Keratinocyte (primary cell): Measurements from ENCODE around the gene FAM193B. TPM values are rescaled to one million over a fixed set of nuclear protein-coding genes. Genes with fewer than 3 reads are reported as not detected.

ENCODE experiments used
- DNase-seq: peaks from one replicate; pipeline ENCODE4 v3.0.0-alpha.2; 2011; ENCODE audit warnings: low read depth, missing footprints, low spot score
- FAIRE-seq: peaks from 2 replicates; lab custom pipeline; 2011; peaks lifted over from hg19 to GRCh38; lab: Jason Lieb, UNC
- H2AFZ ChIP-seq: 2 replicates; pipeline ENCODE4 v1.6.0; 2012; ENCODE audit warnings: low read length, control low read depth, inconsistent platforms; ENCODE audit not compliant: control insufficient read depth
- H3K27ac ChIP-seq: 2 replicates; pipeline ENCODE4 v1.5.1; 2011; ENCODE audit warnings: low read length; ENCODE audit not compliant: control insufficient read depth, insufficient read depth
- H3K27me3 ChIP-seq: 3 replicates; pipeline ENCODE4 v1.6.0; 2011; ENCODE audit warnings: low read length; ENCODE audit not compliant: control insufficient read depth, insufficient read depth; ENCODE audit errors: extremely low read depth
- H3K36me3 ChIP-seq, 2 experiments: 2 replicates in 1 of 2; 3 replicates in 1 of 2; pipeline ENCODE4 v1.5.1; 2011; ENCODE audit warnings: low read length in 2 of 2, mild to moderate bottlenecking in 1 of 2; ENCODE audit not compliant: control insufficient read depth in 2 of 2, insufficient read depth in 2 of 2; ENCODE audit errors: extremely low read depth in 1 of 2
- H3K4me1 ChIP-seq: 3 replicates; pipeline ENCODE4 v1.5.1; 2011; ENCODE audit warnings: low read length; ENCODE audit not compliant: control insufficient read depth, insufficient read depth; ENCODE audit errors: extremely low read depth
- H3K4me2 ChIP-seq: 3 replicates; pipeline ENCODE4 v1.6.0; 2011; ENCODE audit warnings: low read depth, low read length; ENCODE audit not compliant: control insufficient read depth, insufficient read depth; ENCODE audit errors: extremely low read depth
- H3K4me3 ChIP-seq, 3 experiments: fragments of 200-600 bp in 1 of 3; sonication (generic) in 1 of 3; 2 replicates in 2 of 3; 3 replicates in 1 of 3; pipeline ENCODE4 v1.5.1; 2011 to 2016; ENCODE audit warnings: low read length in 3 of 3, mild to moderate bottlenecking in 3 of 3, control low read depth in 2 of 3, inconsistent platforms in 1 of 3, low read depth in 1 of 3, mixed read lengths in 1 of 3, mixed run types in 1 of 3, moderate library complexity in 1 of 3; ENCODE audit not compliant: control insufficient read depth in 2 of 3, insufficient read depth in 2 of 3; ENCODE audit errors: extremely low read depth in 1 of 3
- H3K79me2 ChIP-seq: 2 replicates; pipeline ENCODE4 v1.6.0; 2012; ENCODE audit warnings: low read length; ENCODE audit not compliant: control insufficient read depth, insufficient read depth
- H3K9ac ChIP-seq: 3 replicates; pipeline ENCODE4 v1.6.0; 2011; ENCODE audit warnings: low read length; ENCODE audit not compliant: control insufficient read depth, insufficient read depth; ENCODE audit errors: extremely low read depth
- H3K9me1 ChIP-seq: 3 replicates; pipeline ENCODE4 v1.6.0; 2011; ENCODE audit warnings: low read length; ENCODE audit not compliant: control insufficient read depth, insufficient read depth; ENCODE audit errors: extremely low read depth
- H3K9me3 ChIP-seq: 2 replicates; pipeline ENCODE4 v1.5.1; 2012; ENCODE audit warnings: low read depth, low read length; ENCODE audit not compliant: control insufficient read depth
- H4K20me1 ChIP-seq: 3 replicates; pipeline ENCODE4 v1.6.0; 2011; ENCODE audit warnings: low read length; ENCODE audit not compliant: control insufficient read depth, insufficient read depth; ENCODE audit errors: extremely low read depth
- CTCF ChIP-seq, 3 experiments: IDR thresholded peaks in 1 of 3; conservative IDR thresholded peaks in 1 of 3; optimal IDR thresholded peaks in 1 of 3; 2 replicates in 2 of 3; 3 replicates in 1 of 3; pipeline versions ENCODE3 to v1.5.1; 2011; ENCODE audit warnings: low read length in 3 of 3, mild to moderate bottlenecking in 3 of 3, moderate library complexity in 2 of 3, control low read depth in 1 of 3, inconsistent platforms in 1 of 3; ENCODE audit not compliant: insufficient read depth in 2 of 3; ENCODE audit errors: extremely low read depth in 1 of 3
- EZH2 ChIP-seq: IDR thresholded peaks from one replicate; pipeline ENCODE4 v1.6.1; 2012; ENCODE audit warnings: inconsistent platforms, mild to moderate bottlenecking, low read length, moderate library complexity
- dilution Hi-C: fragments of 300-500 bp; cut with MboI; formaldehyde crosslinking; loops from one replicate; pipeline ENCODE4 v1.7.0; 2020; ENCODE audit warnings: low sequenced_read_pairs; ENCODE audit not compliant: extremely low pct_ligation_motif_present
- polyA plus RNA-seq, 5 experiments: library from polyadenylated mRNA; depleted of rRNA in 3 of 5; stranded (reverse) in 3 of 5; stranded (forward) in 1 of 5; unstranded in 1 of 5; fragments of >200 nt; gene quantifications; 1 replicate in 1 of 5; 2 replicates in 3 of 5; 3 replicates in 1 of 5; pipeline versions ENCODE4 v1.2.1 to v1.2.3, GENCODE V29; 2011 to 2012; ENCODE audit warnings: missing spikeins in 2 of 5, low read depth in 1 of 5, low replicate concordance in 1 of 5

Gene FAM193B
- polyA plus RNA-seq, 1 donor (not counting 4 experiments of a cell fraction or from before 2014, with no cell fraction given), result 27.5 TPM

DNA sequence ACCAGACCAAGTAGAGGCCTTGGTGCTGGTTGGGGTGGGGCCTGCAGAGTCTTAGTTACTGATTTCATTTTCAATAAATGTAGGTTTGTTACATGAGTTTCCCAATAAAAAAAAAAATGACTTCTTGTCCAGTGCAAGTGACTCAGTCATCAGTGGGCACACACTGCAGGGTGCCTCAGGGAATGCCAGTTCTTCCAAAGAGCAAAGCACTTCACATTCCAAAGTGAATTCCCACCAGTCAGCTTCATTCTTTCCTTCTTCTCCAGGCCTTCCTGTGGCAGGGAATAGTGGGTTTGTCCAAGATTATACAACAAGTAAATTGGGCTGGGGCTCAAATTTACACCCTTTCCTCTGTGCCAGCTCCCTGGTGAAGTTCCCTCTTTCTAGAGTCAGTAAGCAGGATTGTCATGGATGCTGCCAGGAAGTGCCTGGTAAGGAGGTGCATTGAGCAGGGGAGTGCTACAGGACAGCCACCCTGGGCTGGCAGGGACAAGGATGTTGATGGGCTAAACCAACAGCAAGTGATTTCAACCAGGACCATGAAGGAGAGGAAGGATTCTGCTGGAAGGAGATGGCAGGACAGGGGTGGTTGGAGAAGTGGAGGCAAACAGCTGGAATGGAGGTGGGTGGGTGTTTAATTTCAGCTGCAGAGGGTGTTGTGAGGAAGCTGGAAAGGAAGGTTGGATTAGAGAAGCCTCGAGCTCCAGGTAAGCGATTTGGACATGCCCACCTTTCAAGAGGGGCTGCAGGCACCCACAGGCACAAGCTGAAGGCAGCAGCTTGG is 41.8 kb upstream of the FAM193B start:
- Histone ChIP-seq H3K9me1 (no peaks in the 10 kb centered on the region), H3K27ac (no peak overlapping the region), H3K27me3 (no peaks in the 10 kb centered on the region), H3K9me3 (no peaks in the 10 kb centered on the region), H3K79me2 (peaks cover 35% of the 10 kb centered on the region), H2AFZ (no peak overlapping the region), H3K4me2 (no peak overlapping the region), H3K4me1 (peaks cover 11% of the 10 kb centered on the region), H3K9ac (no peak overlapping the region), H3K4me3 (no peak overlapping the region), H4K20me1 (no peaks in the 10 kb centered on the region), H3K36me3 (peaks cover 36% of the 10 kb centered on the region in 2 experiments)
- no peak for TF ChIP-seq CTCF (optimal IDR thresholded peaks at IDR 0.05 in 1 of 3, IDR thresholded peaks at IDR 0.05 in 1 of 3, conservative IDR thresholded peaks at IDR 0.05 in 1 of 3; ENCODE audit: extremely low read depth in 1 of 3, insufficient read depth in 2 of 3, low read length in 3 of 3)
- TF ChIP-seq EZH2, result no peak
- DNase-seq (no peak), FAIRE-seq (no peak)
- dilution Hi-C loops, result no loop called here

- Histone ChIP-seq H3K4me1 (peaks cover 6% of the 10 kb centered on the region), H2AFZ (no peak overlapping the region), H4K20me1 (no peaks in the 10 kb centered on the region), H3K9me1 (no peaks in the 10 kb centered on the region), H3K79me2 (peaks cover 27% of the 10 kb centered on the region), H3K4me3 (no peak overlapping the region), H3K4me2 (no peak overlapping the region), H3K36me3 (peaks cover 36% of the 10 kb centered on the region in 2 experiments), H3K27ac (no peak overlapping the region), H3K9ac (no peak overlapping the region), H3K27me3 (no peaks in the 10 kb centered on the region), H3K9me3 (no peaks in the 10 kb centered on the region)
- DNase-seq, result no peak
- TF ChIP-seq CTCF (optimal IDR thresholded peaks at IDR 0.05 in 1 of 3, IDR thresholded peaks at IDR 0.05 in 1 of 3, conservative IDR thresholded peaks at IDR 0.05 in 1 of 3; ENCODE audit: extremely low read depth in 1 of 3, insufficient read depth in 2 of 3, low read length in 3 of 3) (no peak), EZH2 (no peak)
- dilution Hi-C loops, result no loop called here
- no peak for FAIRE-seq
Measured at GRCh38 chr5:177595026-177595585, 40.7 kb upstream of the FAM193B start.
